Measurements from ENCODE around the gene CCDC142. TPM values are rescaled to one million over a fixed set of nuclear protein-coding genes. Genes with fewer than 3 reads are reported as not detected.

CCDC142 gene
- total RNA-seq, 4 donors from 2014 or later: 34.7 to 53.1 (median 39.4) TPM

- TF ChIP-seq EP300 (IDR thresholded peaks at IDR 0.05) (no peak), CTCF (IDR thresholded peaks at IDR 0.05) (no peak), POLR2A (IDR thresholded peaks at IDR 0.05) (no peak)
- Histone ChIP-seq H3K9me3 (no peaks in the 10 kb centered on the region), H3K36me3 (peaks cover 0 to 42% (median 12%) of the 10 kb centered on the region in 3 donors), H3K4me3 (no peak within 1 kb of the TSS), H3K4me1 (peaks cover 0 to 22% (median 14%) of the 10 kb centered on the region in 4 donors), H3K27ac (no peak within 1 kb of the TSS), H3K27me3 (peaks cover 0 to 2% of the 10 kb centered on the region in 2 donors)
- WGBS, 2 donors: 83 to 87% methylated on average over 11 of the region's 11 CpGs
- DNase-seq (ENCODE audit: low spot score in 2 of 2): no peak
Measured at GRCh38 chr2:74525717-74526648, 43.2 kb upstream of the CCDC142 start, which contains the start of gene DQX1. DQX1 (minus strand) TSS chr2:74526231; CDS start chr2:74525729, 502 bp downstream.

GRCh38 chr2:74524955-74525716 lies 42.3 kb upstream of the CCDC142 start:
- H3K4me3 ChIP-seq: no peak overlapping the region
- H3K4me1 ChIP-seq: peaks cover 0 to 17% (median 10%) of the 10 kb centered on the region in 4 donors
- no peak for DNase-seq (ENCODE audit: low spot score in 2 of 2)
- H3K27me3 ChIP-seq: peaks cover 0 to 11% of the 10 kb centered on the region in 2 donors
- 86 to 90% methylated on average over 10 of the region's 10 CpGs for WGBS, 2 donors
- no peaks in the 10 kb centered on the region for H3K9me3 ChIP-seq
- no peak overlapping the region for H3K27ac ChIP-seq
- TF ChIP-seq EP300 (IDR thresholded peaks at IDR 0.05) (no peak), POLR2A (IDR thresholded peaks at IDR 0.05) (no peak), CTCF (IDR thresholded peaks at IDR 0.05) (no peak)
- H3K36me3 ChIP-seq: peaks cover 0 to 42% (median 12%) of the 10 kb centered on the region in 3 donors

GRCh38 chr2:74524005-74524404 lies 41.2 kb upstream of the CCDC142 start:
- H3K9me3 ChIP-seq: no peaks in the 10 kb centered on the region
- 81 to 83% methylated on average over 9 of the region's 9 CpGs for WGBS, 2 donors
- no peak for TF ChIP-seq EP300 (IDR thresholded peaks at IDR 0.05)
- TF ChIP-seq POLR2A (IDR thresholded peaks at IDR 0.05): no peak
- no peak for TF ChIP-seq CTCF (IDR thresholded peaks at IDR 0.05)
- peaks cover 0 to 15% (median 10%) of the 10 kb centered on the region in 4 donors for H3K4me1 ChIP-seq
- peaks cover 0 to 22% of the 10 kb centered on the region in 2 donors for H3K27me3 ChIP-seq
- no peak for DNase-seq (ENCODE audit: low spot score in 2 of 2)
- no peak overlapping the region for H3K27ac ChIP-seq
- no peak overlapping the region for H3K4me3 ChIP-seq
- H3K36me3 ChIP-seq: peaks cover 0 to 42% (median 12%) of the 10 kb centered on the region in 3 donors

GRCh38 chr2:74522516-74522915 lies 39.7 kb upstream of the CCDC142 start:
- WGBS, 2 donors: 79 to 80% methylated on average over 3 of the region's 3 CpGs
- Histone ChIP-seq H3K9me3 (no peaks in the 10 kb centered on the region), H3K27me3 (peaks cover 0 to 37% of the 10 kb centered on the region in 2 donors), H3K27ac (no peak overlapping the region), H3K4me3 (no peak overlapping the region), H3K4me1 (peaks cover 0 to under 1% (median 0%) of the 10 kb centered on the region in 4 donors), H3K36me3 (peaks cover 0 to 31% (median 12%) of the 10 kb centered on the region in 3 donors)
- no peak for DNase-seq (ENCODE audit: low spot score in 2 of 2)
- TF ChIP-seq EP300 (IDR thresholded peaks at IDR 0.05) (no peak), POLR2A (IDR thresholded peaks at IDR 0.05) (no peak), CTCF (IDR thresholded peaks at IDR 0.05) (no peak)
